Measurements from ENCODE around the gene RFK. TPM values are rescaled to one million over a fixed set of nuclear protein-coding genes. Genes with fewer than 3 reads are reported as not detected.

The RFK gene
- total and polyA plus RNA-seq, 2 of the 13 experiments (the other 11 are each of a cell fraction or from before 2014, with no cell fraction given), result 18.2 to 37.2 TPM

- TF ChIP-seq EP300 (IDR thresholded peaks at IDR 0.05; ENCODE audit: low read depth in 2 of 2, low read length in 2 of 2), result peak in 1 of 2 experiments; percentile 7; a peak in 1 of 4 replicates
- no peak for TF ChIP-seq EP300 (CRISPR knock-in tag; IDR thresholded peaks at IDR 0.05; ENCODE audit: borderline replicate concordance)
- no peak for TF ChIP-seq ZNF33A (CRISPR knock-in tag; IDR thresholded peaks at IDR 0.05; ENCODE audit: borderline replicate concordance)
- TF ChIP-seq NONO (IDR thresholded peaks at IDR 0.05), result no peak
- no peak for TF ChIP-seq NONO (CRISPR knock-in tag; conservative IDR thresholded peaks at IDR 0.05)
- TF ChIP-seq ZNF256 (CRISPR knock-in tag; conservative IDR thresholded peaks at IDR 0.05), result no peak
- no peak for TF ChIP-seq IRF1 (CRISPR knock-in tag; IDR thresholded peaks at IDR 0.05; ENCODE audit: low read depth)
- TF ChIP-seq ZNF547 (CRISPR knock-in tag; IDR thresholded peaks at IDR 0.05), result no peak
- TF ChIP-seq TBL1XR1 (IDR thresholded peaks at IDR 0.05; ENCODE audit: borderline replicate concordance, low read length, partially characterized antibody), result no peak
- no peak for TF ChIP-seq ZNF703 (CRISPR knock-in tag; IDR thresholded peaks at IDR 0.05; ENCODE audit: borderline replicate concordance)
- no peak for TF ChIP-seq ZNF83 (CRISPR knock-in tag; IDR thresholded peaks at IDR 0.05; ENCODE audit: borderline replicate concordance)
- no peak for TF ChIP-seq ZNF552 (CRISPR knock-in tag; IDR thresholded peaks at IDR 0.05; ENCODE audit: borderline replicate concordance)
- TF ChIP-seq RFX3 (CRISPR knock-in tag; IDR thresholded peaks at IDR 0.05), result no peak
- no peak for TF ChIP-seq JUND (CRISPR knock-in tag; IDR thresholded peaks at IDR 0.05)
- no peak for TF ChIP-seq TBX2 (CRISPR knock-in tag; IDR thresholded peaks at IDR 0.05; ENCODE audit: borderline replicate concordance)
- no peak for TF ChIP-seq ZNF891 (CRISPR knock-in tag; IDR thresholded peaks at IDR 0.05)
- TF ChIP-seq ZNF276 (CRISPR knock-in tag; IDR thresholded peaks at IDR 0.05; ENCODE audit: low read depth), result no peak
- no peak for TF ChIP-seq MYPOP (CRISPR knock-in tag; IDR thresholded peaks at IDR 0.05)
- TF ChIP-seq ZNF567 (CRISPR knock-in tag; IDR thresholded peaks at IDR 0.05; ENCODE audit: borderline replicate concordance), result no peak
- no peak for TF ChIP-seq ARID2 (CRISPR knock-in tag; IDR thresholded peaks at IDR 0.05; ENCODE audit: borderline replicate concordance)
These were observed 19.3 kb downstream of the RFK start (continued) for GRCh38 chr9:76374783-76375559.

Data from HepG2 (cell line).